Epithelial cell of esophagus (primary cell): ENCODE measurements around the gene GALNT17.
A peak's percentile ranks its signal among the peaks of the same experiment; 100 is the strongest.

Experiments used
- DNase-seq: peaks from one replicate; pipeline ENCODE4 v3.0.0; 2010; ENCODE audit warnings: low read depth
- H3K4me3 ChIP-seq: 2 replicates; pipeline ENCODE4 v1.5.1; 2011; ENCODE audit warnings: mild to moderate bottlenecking, low read length, control low read depth
- CTCF ChIP-seq: IDR thresholded peaks from 2 replicates; pipeline ENCODE4 v1.5.1; 2011; ENCODE audit warnings: low read depth, mild to moderate bottlenecking, low read length, control low read depth, inconsistent platforms; ENCODE audit not compliant: insufficient read depth; ENCODE audit errors: missing control alignments

Gene GALNT17

GRCh38 chr7:71348821-71349681 lies 217.1 kb downstream of the GALNT17 start:
- H3K4me3 ChIP-seq, result no peak overlapping the region
- TF ChIP-seq CTCF, result no peak
- DNase-seq, result peak; percentile 28

GRCh38 chr7:71349682-71350481 lies 217.9 kb downstream of the GALNT17 start:
- no peak overlapping the region for H3K4me3 ChIP-seq
- no peak for TF ChIP-seq CTCF
- DNase-seq, result no peak

- no peak overlapping the region for H3K4me3 ChIP-seq
- no peak for DNase-seq
- TF ChIP-seq CTCF, result no peak
Measured at GRCh38 chr7:71350680-71351079, 218.7 kb downstream of the GALNT17 start.

GRCh38 chr7:71354716-71355115 lies 222.8 kb downstream of the GALNT17 start:
- DNase-seq, result no peak
- no peak overlapping the region for H3K4me3 ChIP-seq

GRCh38 chr7:71361451-71362032 lies 229.6 kb downstream of the GALNT17 start:
- DNase-seq, result no peak
- TF ChIP-seq CTCF, result no peak
- no peak overlapping the region for H3K4me3 ChIP-seq

More at GRCh38 chr7:71354716-71355115, 222.8 kb downstream of the GALNT17 start:
- TF ChIP-seq CTCF, result no peak

GRCh38 chr7:71362240-71362639 lies 230.3 kb downstream of the GALNT17 start:
- no peak for TF ChIP-seq CTCF
- H3K4me3 ChIP-seq, result no peak overlapping the region
- DNase-seq, result no peak
